22Rv1 (cell line): ENCODE results near the gene CMTM7.

Source experiments
- H3K27ac ChIP-seq: fragments of 450-650 bp; 2 replicates; pipeline ENCODE4 v1.5.1; 2017
- CTCF ChIP-seq: fragments of 450-650 bp; IDR thresholded peaks from 2 replicates; pipeline ENCODE4 v1.5.1; 2017; ENCODE audit warnings: mild to moderate bottlenecking
- ZFX ChIP-seq: fragments of 450-650 bp; IDR thresholded peaks from 2 replicates; pipeline ENCODE4 v1.6.1; 2017; ENCODE audit warnings: antibody characterized with exemption, borderline replicate concordance

CMTM7 gene

GRCh38 chr3:32484436-32484835, 92.8 kb downstream of the CMTM7 start:
- H3K27ac ChIP-seq = no peak overlapping the region
- no peak for TF ChIP-seq ZFX
- TF ChIP-seq CTCF = no peak

GRCh38 chr3:32487781-32488473, 96.3 kb downstream of the CMTM7 start:
- TF ChIP-seq CTCF (no peak), ZFX (no peak)

GRCh38 chr3:32488474-32489008, 96.9 kb downstream of the CMTM7 start:
- no peak overlapping the region for H3K27ac ChIP-seq
- TF ChIP-seq ZFX (no peak), CTCF (no peak)

More at GRCh38 chr3:32487781-32488473, 96.3 kb downstream of the CMTM7 start:
- no peak overlapping the region for H3K27ac ChIP-seq

GRCh38 chr3:32492684-32493436, 101.2 kb downstream of the CMTM7 start:
- no peak for TF ChIP-seq ZFX
- TF ChIP-seq CTCF = no peak
- no peak overlapping the region for H3K27ac ChIP-seq

GRCh38 chr3:32493437-32494414, 102.1 kb downstream of the CMTM7 start:
- TF ChIP-seq CTCF (no peak), ZFX (no peak)
- H3K27ac ChIP-seq = no peak overlapping the region

- TF ChIP-seq CTCF (no peak), ZFX (no peak)
- H3K27ac ChIP-seq = no peak overlapping the region
These were observed 103.4 kb downstream of the CMTM7 start for GRCh38 chr3:32495085-32495484.
